T-helper 2 cell treated with Interferon-gamma antibody and Interleukin-4, amounts not matched to agents 100 ng/mL and 5 ng/mL, for 36 hours (primary cell): Measurements from ENCODE around the gene POGLUT2. TPM values are rescaled to one million over a fixed set of nuclear protein-coding genes. Genes with fewer than 3 reads are reported as not detected.

Source experiments
- intact Hi-C: fragments of 100-400 bp; cut with micrococcal nuclease; formaldehyde crosslinking; loops from one replicate; pipeline ENCODE4 v1.15.1; 2023
- total RNA-seq: library from RNA; stranded (reverse); gene quantifications from 2 replicates; pipeline ENCODE4 v1.2.3, GENCODE V29; 2022

The POGLUT2 gene
- 13.4 and 14.0 TPM in 2 replicates for total RNA-seq

DNA sequence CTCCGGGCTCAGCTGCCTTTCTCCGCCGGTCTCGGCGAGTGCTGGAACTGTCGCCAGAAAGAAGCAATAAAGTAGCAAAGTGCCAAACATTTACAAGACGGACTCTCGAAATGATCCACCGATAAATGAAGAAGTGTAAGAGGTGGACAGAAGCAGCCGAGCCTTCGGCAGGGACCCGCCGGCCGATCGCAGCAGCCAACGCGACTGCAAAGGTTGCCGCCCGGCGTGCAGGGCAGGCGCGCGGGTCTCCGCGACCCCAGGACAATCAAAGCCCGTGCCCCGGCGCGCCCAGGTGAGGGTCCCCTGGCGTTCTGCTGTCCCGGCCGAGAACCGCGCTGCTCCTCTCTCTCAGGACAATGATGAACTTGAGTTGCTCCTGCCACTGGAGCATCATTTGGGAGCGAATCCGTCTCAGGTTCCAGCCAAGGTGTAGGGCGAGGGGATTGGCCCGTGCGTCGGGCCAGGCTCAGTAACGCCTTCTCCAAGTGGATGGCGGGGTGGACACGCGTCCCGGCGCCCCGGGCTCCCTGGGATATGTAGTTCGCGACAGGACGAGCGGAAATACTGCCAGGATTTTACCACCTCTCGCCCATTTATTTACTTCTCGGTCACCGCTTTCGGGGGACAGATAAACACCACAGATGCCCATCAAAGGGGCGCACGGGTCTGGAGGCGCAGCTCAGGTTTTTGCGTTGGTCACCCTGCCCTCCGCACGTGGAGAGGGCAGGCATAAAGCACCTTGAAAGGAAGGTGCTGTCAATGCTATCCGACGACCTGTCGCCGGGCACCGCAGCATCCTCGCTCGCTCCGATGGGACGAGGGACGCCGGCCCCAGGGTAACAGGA, at the start of gene POGLUT2, which contains the start of gene BIVM:
POGLUT2 (minus strand) TSS at position 396 of the 845 bp plus-strand sequence; CDS start at position 90, 306 bp downstream.
BIVM (plus strand) TSS at position 539 of the 845 bp plus-strand sequence. CDS start 8,149 bp downstream, outside the sequence.
- intact Hi-C loops: loop anchor here (1.0 kb wide), 2 partner anchors 46 to 203 kb away; partner anchors contain the start of gene TPP2

DNA sequence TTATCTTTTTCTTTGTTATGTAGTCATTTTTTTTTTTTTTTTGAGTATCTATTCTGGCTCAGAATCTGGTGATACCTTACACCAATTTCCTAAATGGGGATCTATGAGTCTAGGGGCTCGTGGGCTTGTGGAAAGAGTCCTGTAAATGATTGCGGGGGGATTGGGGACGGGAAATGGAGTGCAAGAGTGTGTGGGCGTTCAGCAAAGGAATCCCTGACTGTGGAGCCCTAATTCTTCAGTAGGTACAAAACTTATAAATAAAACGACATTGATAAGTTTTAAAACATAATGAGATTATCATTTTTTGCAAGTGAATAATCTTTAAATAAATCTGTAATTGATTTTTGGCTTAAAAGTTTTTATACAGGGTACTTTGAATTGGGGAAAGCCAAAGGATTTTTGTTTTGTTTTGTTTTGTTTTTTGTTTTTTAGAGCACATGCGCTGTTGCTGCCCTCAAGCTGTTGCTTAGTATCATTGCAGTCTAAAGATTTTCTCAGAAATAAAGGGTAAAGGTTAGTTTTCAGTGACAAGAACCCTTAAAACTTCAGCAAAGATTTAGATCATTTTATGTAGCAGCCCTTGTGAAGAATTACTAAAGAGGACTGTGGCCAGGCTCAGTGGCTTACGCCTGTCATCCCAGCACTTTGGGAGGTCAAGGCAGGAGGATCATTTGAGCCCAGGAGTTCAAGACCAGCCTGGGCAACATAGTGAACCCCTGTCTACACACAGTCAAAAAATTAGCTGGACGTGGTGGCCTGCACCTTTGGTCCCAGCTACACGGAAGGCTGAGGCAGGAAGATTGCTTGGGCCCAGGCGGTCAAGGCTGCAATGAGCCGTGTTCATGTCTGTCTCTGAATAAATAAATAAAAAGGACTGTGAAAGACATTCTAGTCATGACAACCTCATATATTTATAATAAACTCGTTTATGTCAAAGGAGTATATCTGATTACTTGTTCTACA, 48.8 kb upstream of the POGLUT2 start:
- intact Hi-C loops: loop anchor here (1.0 to 5.0 kb wide), 4 partner anchors 121 to 267 kb away; no protein-coding TSS in a partner anchor

DNA sequence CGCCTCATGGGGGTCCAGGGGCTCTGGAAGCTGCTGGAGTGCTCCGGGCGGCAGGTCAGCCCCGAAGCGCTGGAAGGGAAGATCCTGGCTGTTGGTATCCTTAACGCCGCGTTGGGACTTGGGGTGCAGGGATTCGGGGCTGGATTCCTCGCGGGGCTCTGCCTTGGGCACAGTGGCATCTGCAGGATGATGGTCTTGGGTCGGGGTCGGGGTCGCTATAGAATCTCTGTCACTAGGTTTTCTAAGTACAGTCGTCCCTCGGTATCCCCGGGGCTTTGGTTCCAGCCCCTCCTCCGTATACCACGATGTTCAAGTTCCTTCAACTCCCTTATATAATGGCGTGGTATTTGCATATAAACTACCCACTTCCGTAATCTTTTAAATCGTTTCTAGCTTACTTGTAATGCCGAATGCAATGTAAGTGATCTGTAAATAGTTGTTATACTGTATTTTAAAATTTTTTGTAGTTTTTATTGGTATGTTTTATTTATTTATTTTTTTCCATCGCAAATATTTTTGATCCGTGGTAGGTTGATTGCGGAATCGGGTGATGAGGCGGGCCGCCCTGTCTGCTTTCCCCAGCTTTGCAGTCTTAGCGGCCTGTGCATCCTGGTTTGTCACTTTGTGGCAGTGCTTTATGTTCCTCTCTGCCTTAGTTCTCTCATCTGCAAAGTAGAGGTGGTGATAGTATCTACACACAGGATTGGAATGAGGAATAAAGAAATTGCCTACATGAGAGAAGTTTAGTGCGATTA, 47.7 kb upstream of the POGLUT2 start:
- intact Hi-C loops: loop anchor here (1.0 to 5.0 kb wide), 4 partner anchors 120 to 266 kb away; no protein-coding TSS in a partner anchor

DNA sequence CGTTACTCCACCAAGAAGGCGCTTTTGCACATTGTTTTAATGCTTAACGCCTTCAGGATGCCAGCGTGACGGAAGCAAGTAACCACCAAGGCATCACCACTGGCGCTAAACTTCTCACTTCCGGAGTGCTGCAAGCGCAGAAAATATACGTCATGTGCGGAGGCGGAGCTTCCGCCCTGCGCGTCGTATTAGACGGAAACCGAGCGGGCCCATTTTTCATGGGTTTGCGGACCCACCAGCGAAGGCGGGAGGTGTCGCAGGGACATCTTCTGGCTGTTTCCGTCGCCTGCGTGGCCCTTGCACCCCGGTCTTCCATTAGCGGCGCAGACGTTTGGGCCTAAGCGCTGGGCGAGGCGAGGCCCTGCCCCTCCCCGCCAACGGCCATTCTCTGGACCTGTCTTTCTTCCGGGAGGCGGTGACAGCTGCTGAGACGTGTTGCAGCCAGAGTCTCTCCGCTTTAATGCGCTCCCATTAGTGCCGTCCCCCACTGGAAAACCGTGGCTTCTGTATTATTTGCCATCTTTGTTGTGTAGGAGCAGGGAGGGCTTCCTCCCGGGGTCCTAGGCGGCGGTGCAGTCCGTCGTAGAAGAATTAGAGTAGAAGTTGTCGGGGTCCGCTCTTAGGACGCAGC, 47.0 kb upstream of the POGLUT2 start, which contains the start of gene ERCC5:
ERCC5 (plus strand) TSS at position 403 of the 631 bp plus-strand sequence. CDS start 235 bp downstream, outside the sequence.
- intact Hi-C loops: loop anchor here (1.0 to 5.0 kb wide), 6 partner anchors 46 to 451 kb away; partner anchors contain the start of genes BIVM, TEX30 and TPP2

DNA sequence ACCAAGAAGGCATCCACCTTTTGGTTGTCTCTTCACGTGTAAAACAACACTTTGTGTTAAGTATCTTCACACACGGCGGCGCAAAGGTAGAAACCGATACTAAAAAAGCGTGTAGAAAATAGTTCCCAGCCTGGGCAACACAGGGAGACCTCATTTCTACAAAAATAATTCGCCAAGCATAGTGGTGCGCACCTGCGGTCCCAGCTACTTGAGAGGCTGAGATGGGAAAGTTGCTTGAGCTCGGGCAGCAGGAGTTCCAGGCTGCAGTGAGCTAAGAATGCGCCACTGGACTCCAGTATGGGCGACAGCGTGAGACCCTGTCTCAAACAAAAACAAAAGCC, 46.5 kb upstream of the POGLUT2 start:
- intact Hi-C loops: loop anchor here (1.0 to 5.0 kb wide), 6 partner anchors 46 to 451 kb away; partner anchors contain the start of genes BIVM, TEX30 and TPP2

DNA sequence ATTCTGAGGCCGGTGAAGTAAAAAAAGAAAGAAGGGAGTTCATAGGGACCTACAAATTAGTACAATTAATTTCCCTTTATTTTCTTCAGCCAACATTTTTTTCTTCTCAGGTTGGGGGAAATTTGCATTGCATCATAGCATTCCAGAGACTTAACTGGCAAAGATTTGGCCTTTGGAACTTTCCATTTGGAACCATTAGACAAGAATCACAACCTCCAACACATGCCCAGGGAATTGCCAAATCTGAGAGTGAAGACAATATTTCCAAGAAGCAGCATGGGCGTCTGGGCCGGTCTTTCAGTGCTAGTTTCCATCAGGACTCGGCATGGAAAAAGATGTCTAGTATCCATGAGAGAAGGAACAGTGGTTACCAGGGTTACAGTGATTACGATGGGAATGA, 40.7 kb upstream of the POGLUT2 start:
- intact Hi-C loops: no loop called here

DNA sequence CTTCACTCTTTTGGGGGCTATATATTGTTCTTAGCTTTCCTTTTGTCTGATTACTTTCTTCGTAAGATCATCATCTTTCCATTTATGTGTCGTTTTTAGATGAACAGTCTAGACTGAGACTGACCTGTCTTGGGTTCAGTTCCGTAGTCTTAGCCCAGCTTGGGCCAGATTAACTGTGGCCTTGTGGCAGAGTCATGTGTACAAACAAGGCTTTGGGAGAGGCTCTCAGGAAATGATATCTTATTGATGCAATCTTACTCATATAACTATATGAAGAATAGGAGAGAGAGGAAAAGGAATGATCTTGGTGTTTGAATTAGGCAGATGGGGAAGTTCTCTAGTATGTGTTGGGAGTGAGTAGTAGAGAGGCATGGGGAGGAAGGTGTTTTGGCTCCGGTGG, 40.2 kb upstream of the POGLUT2 start:
- intact Hi-C loops: no loop called here

DNA sequence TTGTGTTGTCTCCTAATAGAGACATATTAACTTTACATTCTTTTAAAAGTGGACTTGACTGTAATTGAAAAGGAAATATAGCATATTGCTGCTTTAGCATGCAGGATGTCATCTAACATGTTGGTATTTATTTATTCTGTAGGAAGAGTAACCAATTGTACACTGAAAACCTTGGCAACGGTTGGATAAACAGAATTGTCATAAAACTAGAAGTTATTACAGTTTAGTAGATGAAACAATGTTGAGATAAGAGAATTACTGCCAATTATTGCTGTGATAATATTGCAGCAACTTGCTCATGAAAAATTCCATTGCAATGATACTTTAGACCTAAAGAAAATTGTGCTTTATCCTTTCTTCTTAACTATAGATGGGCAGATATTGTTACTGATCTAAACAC, 39.5 kb upstream of the POGLUT2 start:
- intact Hi-C loops: no loop called here

DNA sequence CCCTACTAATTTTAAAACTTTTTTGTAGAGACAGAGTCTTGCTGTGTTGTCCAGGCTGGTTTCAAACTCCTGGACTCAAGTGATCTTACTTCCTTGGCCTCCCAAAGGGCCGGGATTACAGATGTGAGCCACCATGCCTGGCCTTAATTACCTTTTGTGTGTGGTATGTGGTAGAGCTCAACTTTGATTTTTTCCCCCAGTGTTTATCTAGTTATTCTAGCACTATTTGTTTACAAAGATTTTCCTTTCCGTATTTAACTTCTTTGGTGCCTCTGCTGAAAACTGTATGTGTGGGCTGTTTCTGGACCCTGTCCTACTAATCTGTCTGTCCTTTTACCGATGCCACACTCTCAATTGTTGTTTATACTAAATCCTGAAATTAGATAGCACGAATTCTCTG, 37.7 kb upstream of the POGLUT2 start:
- intact Hi-C loops: no loop called here

DNA sequence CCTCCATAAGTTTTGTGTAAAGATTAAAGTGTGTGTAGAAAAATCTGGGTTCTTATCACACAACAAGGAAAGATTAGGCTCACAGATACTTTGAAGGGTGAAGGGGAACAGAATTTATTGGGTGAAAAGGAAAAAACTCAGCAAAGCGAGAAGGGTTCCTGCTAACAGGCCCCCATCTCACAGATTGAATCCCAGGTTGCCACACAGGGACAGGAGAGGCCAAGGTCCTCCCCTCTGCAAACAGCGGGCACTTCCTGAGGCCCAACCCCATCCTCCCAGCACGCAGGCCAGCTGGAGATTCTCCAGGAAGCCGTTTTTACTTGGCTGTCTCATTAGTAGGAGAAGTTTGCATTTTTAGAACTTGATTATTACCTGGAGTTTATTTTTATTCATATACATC, 31.9 kb upstream of the POGLUT2 start:
- intact Hi-C loops: no loop called here

DNA sequence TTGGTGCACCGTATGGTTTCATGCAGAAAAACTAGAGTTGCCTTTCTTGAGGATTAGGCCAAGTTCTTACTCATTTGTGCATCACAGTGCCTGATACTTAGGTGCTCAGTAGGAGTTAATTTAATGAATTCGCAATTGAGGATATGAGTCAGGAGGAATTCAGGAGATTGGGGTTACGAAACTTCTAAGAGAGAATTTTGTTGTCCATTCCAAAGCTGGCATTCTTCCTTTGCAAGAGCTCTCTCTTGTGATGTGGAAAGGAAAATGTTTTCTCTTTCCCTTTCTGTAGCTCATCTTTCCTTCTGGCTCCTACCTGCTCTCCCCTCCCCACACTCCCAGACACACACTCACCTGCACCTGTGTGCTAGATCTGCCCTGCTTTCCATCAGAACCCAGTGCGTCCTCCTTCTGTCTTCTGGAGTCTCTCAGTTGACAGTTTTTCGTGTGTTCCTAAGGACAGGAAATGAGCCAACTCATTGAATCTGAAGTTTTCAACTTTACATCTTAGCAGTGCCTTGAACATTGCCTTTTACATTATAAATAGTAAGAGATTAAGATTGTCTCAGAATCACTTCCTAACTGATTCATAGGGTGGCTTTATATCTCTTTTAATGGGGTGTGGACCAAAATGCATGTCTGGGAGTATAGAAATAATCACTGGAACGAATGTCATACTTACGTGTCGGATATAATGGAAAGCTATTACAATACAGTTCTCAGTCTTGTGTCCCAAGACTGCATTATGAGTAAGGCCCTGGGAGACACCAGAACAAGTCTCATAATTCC, 27.3 kb upstream of the POGLUT2 start:
- intact Hi-C loops: no loop called here

DNA sequence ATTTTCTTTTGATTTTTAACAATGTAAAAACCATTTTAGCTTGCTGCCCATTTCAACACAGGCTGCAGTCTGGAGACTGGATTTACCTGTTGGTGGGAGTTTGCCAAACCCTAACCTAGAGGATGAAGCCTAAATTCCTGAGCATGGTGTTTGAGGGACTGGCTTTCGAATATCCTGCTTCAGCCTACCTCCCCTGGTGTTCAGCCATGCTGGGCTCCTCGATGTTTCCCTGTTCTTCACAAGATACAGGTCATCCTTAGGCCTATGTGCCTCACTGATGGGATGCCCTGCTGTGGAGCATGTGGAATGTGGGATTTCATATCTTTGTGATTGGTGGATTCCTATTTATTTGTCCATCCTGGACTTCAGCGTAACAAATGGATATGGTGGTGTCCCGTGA, 26.6 kb upstream of the POGLUT2 start:
- intact Hi-C loops: no loop called here

DNA sequence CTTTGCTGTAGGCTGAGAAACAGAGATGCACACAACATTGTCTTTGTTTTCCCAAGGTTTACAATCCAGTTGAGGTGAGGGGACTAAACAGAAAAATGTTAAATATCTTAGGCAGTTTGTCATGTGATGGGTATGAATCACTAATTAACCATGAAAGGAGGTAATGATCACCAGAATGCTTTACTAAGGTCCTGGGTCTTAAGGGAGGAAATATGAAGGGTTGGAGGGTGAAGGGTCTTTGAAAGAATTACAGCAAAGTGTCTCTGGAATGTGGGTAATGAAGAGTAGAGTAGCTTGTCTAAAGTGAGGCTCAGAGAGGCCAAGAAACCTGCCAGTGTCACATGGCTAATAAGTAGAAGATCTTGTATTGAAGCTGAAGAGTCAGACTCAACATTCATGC, 19.1 kb upstream of the POGLUT2 start:
- intact Hi-C loops: no loop called here

DNA sequence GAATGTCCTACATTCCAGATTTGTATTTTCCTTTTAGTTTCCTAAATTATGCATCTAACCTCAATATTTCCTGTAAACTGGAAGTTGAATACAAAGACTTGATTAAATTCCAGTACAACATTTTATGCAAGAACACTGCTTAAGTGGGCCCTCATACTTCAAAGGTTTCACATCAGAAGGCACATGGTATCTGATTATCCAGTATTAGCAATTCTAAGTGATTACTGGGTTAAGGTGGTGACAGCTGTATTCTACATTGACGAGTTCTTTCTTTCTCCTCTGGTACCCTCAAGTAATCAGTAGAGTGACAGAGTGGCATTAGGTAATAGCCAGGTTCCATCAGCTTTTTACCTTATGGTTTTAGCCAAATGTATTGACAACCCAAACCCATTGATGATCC, 18.5 kb upstream of the POGLUT2 start:
- intact Hi-C loops: no loop called here

DNA sequence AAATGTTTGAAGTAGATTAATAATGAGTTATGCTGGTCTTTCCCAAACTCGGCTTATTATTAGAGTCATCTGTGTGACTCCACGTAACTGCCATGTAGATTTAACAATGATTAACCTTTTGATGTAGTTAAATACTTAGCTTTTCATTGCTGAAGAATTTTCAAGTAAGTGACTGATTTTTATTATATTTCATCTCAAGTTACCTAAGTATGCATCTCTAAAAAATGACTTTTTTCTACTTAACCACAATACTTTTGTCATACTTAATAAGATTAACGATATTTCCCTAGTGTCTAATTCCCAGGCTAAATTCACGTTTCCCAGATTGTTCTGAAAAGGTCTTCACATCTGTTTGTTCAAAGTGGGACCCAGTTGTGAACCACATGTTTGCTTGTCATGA, 17.9 kb upstream of the POGLUT2 start:
- intact Hi-C loops: no loop called here

DNA sequence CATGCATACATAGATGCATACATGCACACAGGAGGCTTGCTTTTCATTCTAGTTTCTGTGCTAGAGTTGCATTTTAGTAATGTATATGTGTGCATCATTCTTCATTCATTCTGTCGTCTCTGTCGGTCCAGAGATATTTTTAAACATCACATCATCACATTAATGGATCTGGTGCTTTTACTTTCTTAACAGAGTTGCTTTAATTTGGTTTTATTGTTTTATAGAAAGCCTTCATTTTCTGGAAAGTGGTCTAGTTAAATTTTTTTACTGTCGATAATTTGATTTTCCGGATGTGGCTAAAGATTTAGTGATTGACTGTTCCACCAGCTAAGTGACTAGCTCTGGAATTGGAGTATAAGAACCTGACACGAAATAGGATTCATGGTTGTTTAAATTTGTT, 17.0 kb upstream of the POGLUT2 start:
- intact Hi-C loops: loop anchor here (2.0 kb wide), 1 partner anchor 15 kb away; no protein-coding TSS in a partner anchor

DNA sequence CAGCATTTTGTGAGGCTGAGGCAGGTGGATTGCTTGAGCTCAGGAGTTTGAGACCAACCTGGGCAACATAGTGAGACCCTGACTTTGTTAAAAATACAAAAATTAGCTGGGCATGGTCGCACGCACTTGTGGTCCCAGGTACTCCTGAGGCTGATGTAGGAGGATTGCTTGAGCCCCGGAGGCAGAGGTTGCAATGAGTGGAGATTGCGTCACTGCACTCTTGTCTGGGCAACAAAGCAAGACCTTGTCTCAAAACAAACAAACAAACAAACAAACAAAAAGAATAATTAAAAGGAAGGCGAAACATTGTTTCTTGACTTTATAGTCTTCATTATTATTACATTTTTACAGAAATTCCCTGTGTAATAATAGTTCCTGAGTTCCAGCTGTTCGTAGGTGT, 16.0 kb upstream of the POGLUT2 start:
- intact Hi-C loops: loop anchor here (2.0 kb wide), 1 partner anchor 14 kb away; no protein-coding TSS in a partner anchor

DNA sequence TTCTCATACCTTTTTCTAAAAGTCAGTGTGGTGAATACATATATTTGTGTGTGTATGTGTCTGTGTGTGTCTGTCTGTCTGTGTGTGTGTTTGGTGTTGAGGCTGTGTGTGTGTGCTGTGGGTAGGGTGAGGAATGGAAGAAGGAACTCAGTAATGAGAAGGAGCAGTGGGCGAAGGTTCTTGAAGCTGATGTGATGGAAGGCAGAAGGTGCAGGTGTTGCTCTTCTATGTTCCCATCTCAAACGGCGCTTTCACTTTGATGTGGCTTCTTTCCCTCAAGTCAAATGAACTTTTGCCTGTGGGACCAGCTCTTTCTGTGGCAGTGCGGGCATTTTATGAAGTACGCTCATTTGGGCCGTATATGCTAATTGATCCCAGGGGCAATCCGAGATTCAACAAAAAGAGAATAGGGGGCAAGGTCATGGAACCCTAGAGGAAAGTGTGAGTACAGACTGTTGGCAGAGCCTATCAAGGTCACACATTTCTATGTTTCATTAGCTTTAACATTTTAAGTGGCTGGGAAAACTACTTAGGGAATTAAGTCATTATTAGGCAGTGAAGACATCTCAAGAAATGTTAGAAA, 15.3 kb upstream of the POGLUT2 start:
- intact Hi-C loops: loop anchor here (2.0 kb wide), 1 partner anchor 13 kb away; no protein-coding TSS in a partner anchor
